Hypothalamus (tissue), 51 donors: ENCODE results near the gene CCDC160.

Source experiments
- DNase-seq, 51 donors: peaks; one replicate each; lab custom pipeline; 2025; lab: John Stamatoyannopoulos, UW

The CCDC160 gene

DNA sequence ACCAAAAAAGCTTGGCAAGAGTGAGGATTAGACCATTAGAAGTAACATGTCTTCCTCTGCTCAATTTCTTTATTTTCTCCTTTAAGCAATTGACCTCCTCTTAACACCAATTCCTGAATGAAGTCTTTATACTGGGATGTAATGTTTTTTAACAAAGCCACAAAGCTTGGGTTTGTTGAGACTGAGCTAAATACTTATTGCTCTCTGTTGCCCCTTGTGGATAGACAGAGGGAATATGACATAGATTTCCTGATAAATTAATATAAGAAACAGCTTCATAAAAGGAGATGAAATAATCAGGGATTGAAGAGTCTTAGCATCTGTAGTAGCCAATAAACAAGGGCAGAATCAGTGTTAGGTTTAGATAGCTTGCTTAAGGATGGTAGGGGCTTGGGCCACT is 57.6 kb downstream of the CCDC160 start:
- DNase-seq, result peak in 1 of 51 donors; percentile 0
